Measurements from ENCODE around the gene DES. TPM values are rescaled to one million over a fixed set of nuclear protein-coding genes. Genes with fewer than 3 reads are reported as not detected.

The DES gene
- polyA plus RNA-seq, 1 experiment, result 7.0 TPM

GRCh38 chr2:219442256-219443015, 24.3 kb downstream of the DES start:
- H3K4me3 ChIP-seq (ENCODE audit: low read depth, low read length), result peak overlapping the region; percentile 68
- CTCF ChIA-PET, result interaction anchor here (0.5 to 7.4 kb wide), 7 partner anchors 17 to 851 kb away, joined by 3 to 39 read pairs (median 4); a partner anchor contains a TSS
- POLR2A ChIA-PET, result interaction anchor here (2.3 kb wide), 1 partner anchor 11 kb away, joined by 15 read pairs; no protein-coding TSS in a partner anchor
- DNase-seq (ENCODE audit: low read depth), result no peak
- TF ChIP-seq CTCF (IDR thresholded peaks at IDR 0.05; ENCODE audit: insufficient read depth, low read depth, low read length), result no peak
- no peaks in the 10 kb centered on the region for H3K27me3 ChIP-seq (ENCODE audit: control insufficient read depth, insufficient read depth, low read length)
- H3K36me3 ChIP-seq (ENCODE audit: control insufficient read depth, insufficient read depth, low read length), result peaks cover 11% of the 10 kb centered on the region

- DNase-seq (ENCODE audit: low read depth), result no peak
- no peak for TF ChIP-seq CTCF (IDR thresholded peaks at IDR 0.05; ENCODE audit: insufficient read depth, low read depth, low read length)
- POLR2A ChIA-PET, result no interaction called here
- peaks cover 13% of the 10 kb centered on the region for H3K36me3 ChIP-seq (ENCODE audit: control insufficient read depth, insufficient read depth, low read length)
- H3K4me3 ChIP-seq (ENCODE audit: low read depth, low read length), result peak overlapping the region; percentile 68
- H3K27me3 ChIP-seq (ENCODE audit: control insufficient read depth, insufficient read depth, low read length), result no peaks in the 10 kb centered on the region
- CTCF ChIA-PET, result interaction anchor here (0.7 to 7.4 kb wide), 2 partner anchors 40 to 852 kb away, joined by 4 to 39 read pairs; no protein-coding TSS in a partner anchor
Observed at GRCh38 chr2:219443016-219443696, 25.0 kb downstream of the DES start.

- ChIA-PET CTCF (interaction anchor here (7.4 kb wide), 1 partner anchor 40 kb away, joined by 39 read pairs; no protein-coding TSS in a partner anchor), POLR2A (no interaction called here)
- DNase-seq (ENCODE audit: low read depth), result no peak
- no peak for TF ChIP-seq CTCF (IDR thresholded peaks at IDR 0.05; ENCODE audit: insufficient read depth, low read depth, low read length)
- Histone ChIP-seq H3K27me3 (ENCODE audit: control insufficient read depth, insufficient read depth, low read length) (no peaks in the 10 kb centered on the region), H3K36me3 (ENCODE audit: control insufficient read depth, insufficient read depth, low read length) (peaks cover 13% of the 10 kb centered on the region), H3K4me3 (ENCODE audit: low read depth, low read length) (no peak overlapping the region)
Observed at GRCh38 chr2:219443697-219444023, 25.5 kb downstream of the DES start.

- POLR2A ChIA-PET, result no interaction called here
- TF ChIP-seq CTCF (IDR thresholded peaks at IDR 0.05; ENCODE audit: insufficient read depth, low read depth, low read length), result no peak
- Histone ChIP-seq H3K36me3 (ENCODE audit: control insufficient read depth, insufficient read depth, low read length) (peaks cover 17% of the 10 kb centered on the region), H3K27me3 (ENCODE audit: control insufficient read depth, insufficient read depth, low read length) (no peaks in the 10 kb centered on the region), H3K4me3 (ENCODE audit: low read depth, low read length) (no peak overlapping the region)
- CTCF ChIA-PET, result interaction anchor here (0.6 to 1.1 kb wide), 3 partner anchors 11 to 65 kb away, joined by 3 to 4 read pairs (median 3); no protein-coding TSS in a partner anchor
- DNase-seq (ENCODE audit: low read depth), result no peak
Observed at GRCh38 chr2:219444566-219445091, 26.5 kb downstream of the DES start.

GRCh38 chr2:219445220-219445640, 27.1 kb downstream of the DES start:
- peaks cover 18% of the 10 kb centered on the region for H3K36me3 ChIP-seq (ENCODE audit: control insufficient read depth, insufficient read depth, low read length)
- H3K27me3 ChIP-seq (ENCODE audit: control insufficient read depth, insufficient read depth, low read length), result no peaks in the 10 kb centered on the region
- CTCF ChIA-PET, result interaction anchor here (0.6 to 1.1 kb wide), 2 partner anchors 31 to 196 kb away, joined by 3 read pairs; no protein-coding TSS in a partner anchor
- DNase-seq (ENCODE audit: low read depth), result no peak
- no peak for TF ChIP-seq CTCF (IDR thresholded peaks at IDR 0.05; ENCODE audit: insufficient read depth, low read depth, low read length)
- H3K4me3 ChIP-seq (ENCODE audit: low read depth, low read length), result no peak overlapping the region
- POLR2A ChIA-PET, result no interaction called here

Data from BJ (cell line).